IPS-NIHi7 (cell line): Measurements from ENCODE around the gene ABCC12.

ENCODE experiments used
- DNase-seq: peaks from one replicate; pipeline ENCODE4 v3.0.0; 2012; ENCODE audit warnings: mixed read lengths; ENCODE audit errors: extremely low spot score

The ABCC12 gene

GRCh38 chr16:48132696-48133095 lies 23.1 kb downstream of the ABCC12 start:
- no peak for DNase-seq

GRCh38 chr16:48131201-48131935 lies 24.4 kb downstream of the ABCC12 start:
- no peak for DNase-seq

- no peak for DNase-seq
These were observed 25.9 kb downstream of the ABCC12 start for GRCh38 chr16:48129926-48130325.

- DNase-seq = no peak
These were observed 27.0 kb downstream of the ABCC12 start for GRCh38 chr16:48128769-48129168.

GRCh38 chr16:48126801-48127644 lies 28.8 kb downstream of the ABCC12 start:
- DNase-seq = no peak

- DNase-seq = no peak
These were observed 29.9 kb downstream of the ABCC12 start for GRCh38 chr16:48125888-48126287.

DNA sequence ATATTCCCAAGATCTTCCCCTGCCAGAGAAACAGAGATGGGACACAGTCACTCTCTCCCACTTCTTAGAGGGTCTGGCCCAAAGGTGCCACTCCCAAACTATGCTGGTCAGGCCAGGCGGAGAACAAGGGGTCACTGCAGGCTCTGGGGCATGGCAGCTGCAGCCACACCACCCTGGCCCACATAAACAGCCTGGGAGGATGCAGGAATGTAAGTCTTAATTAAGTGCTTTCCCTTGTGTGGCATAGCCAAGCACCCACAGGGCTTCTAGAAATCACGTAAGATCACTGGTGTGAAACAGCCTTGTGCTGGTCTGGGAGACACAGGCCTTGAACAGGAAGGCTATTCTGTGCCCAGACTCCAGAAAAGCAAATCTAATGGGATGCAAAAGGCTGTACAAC lies 31.5 kb downstream of the ABCC12 start:
- DNase-seq = no peak

DNA sequence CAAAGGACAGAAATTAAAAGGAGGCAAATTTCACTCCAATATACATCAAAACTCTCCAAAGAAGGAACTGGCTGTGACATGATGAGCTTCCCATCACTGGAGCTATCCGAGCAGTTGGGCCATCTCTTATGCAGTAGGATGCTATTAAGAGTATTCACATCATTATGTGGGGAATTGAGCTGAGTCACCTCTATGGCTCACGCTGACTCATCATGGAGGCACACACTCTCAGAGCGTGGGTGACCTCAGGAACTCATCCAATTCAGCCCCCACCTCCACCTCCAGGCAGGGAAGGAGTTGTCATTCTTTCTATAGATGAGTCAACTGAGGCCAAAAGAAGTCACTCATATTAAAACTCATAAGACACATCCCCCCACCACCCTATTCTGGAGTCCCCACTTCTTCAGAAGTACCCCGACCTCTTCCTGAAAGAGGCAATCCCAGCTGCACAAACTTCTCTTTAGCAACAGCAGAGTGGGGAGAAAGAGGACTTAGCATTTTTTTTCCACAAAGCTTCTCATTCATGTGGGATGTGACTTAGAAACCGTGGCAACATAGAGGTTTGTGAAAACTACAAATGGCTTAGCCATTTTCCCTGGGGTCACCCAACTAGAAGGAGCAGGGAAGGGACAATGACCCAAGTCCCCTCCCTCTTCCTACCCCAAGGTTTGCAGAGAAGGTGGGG lies 32.5 kb downstream of the ABCC12 start:
- peak; percentile 35 for DNase-seq

DNA sequence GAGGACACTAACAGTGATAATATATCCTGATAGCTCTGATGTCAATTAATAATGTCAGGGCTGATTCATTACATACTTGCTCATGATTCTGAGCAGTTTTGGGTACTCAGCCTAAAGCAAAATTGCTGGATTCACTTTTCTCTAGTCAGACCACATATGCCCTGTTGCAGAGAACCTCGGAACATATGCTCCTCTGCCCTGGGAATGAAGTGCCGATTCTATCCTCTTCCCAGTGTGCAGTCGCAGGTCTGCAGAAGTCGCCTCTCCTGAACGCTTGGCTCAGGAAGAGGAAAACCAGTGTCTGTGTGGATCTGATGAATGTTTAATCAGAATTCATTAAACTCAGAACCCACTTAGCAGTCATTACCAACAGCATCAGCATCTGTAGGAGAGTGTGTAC lies 34.5 kb downstream of the ABCC12 start:
- DNase-seq = no peak

- DNase-seq = no peak
These were observed 37.0 kb downstream of the ABCC12 start for GRCh38 chr16:48118841-48119240.

DNA sequence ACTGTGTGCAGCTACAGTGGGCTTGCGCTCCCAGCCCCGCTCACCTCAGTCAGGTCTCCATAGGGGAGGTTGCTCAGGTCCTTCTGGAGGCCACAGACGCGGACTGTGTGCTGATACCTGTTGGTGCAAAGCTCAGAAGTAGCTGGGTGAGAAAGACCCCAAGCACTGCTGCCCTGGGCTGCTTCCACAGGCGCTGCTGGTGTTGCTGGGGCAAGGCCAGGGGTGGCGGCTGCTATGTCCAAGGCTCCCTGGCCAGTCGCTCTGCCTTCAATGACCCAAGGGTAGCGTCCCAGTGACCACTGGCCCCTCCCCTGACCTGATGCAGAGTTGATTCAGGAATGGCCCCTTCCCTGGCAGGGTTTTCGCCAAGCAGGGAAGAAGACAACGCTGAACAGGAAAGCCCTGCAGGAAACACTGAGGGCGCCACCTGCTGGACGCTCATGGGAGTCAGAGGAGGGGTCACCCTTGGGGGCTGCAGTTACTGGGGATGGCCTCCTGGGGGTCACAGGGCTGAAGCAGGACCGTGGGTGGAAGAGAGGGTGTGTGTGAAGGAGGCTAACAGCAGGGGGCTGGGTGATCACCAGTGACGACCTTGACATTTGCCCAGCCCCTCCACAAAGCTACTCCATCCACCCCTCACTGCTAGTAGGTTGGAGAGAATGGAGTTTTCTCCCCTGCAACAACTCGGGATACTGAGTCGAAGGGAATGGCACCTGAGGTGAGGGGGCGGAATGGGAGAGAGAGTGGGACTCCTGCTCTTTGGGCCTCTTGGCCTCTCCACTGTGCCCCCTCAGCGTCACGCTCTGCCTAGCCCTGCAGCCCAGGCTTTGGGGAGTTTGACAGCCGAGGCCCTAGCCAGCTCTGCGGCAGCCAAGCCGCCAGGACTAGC lies 38.3 kb downstream of the ABCC12 start:
- DNase-seq = peak; percentile 95

- no peak for DNase-seq
These were observed 40.5 kb downstream of the ABCC12 start for GRCh38 chr16:48115299-48115698.

DNA sequence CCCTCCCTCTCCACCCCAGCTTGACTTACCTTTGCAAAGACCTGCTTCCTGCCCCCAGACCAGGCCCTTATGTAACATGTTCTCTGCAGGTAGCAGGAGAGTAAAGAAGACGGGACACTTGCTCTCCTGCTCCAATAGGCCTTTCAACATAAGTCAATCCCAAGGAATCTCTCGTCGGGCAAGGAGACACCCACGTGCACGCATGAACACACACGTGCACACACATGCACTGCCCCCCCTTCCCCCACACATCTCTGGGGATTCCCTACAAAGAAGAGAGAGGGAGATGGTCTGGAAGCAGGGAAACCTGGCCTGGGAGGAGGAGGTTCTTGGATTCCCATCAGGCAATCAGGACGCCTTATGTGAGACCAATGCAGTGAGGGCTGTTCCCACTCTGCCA lies 41.4 kb downstream of the ABCC12 start:
- DNase-seq = no peak

DNA sequence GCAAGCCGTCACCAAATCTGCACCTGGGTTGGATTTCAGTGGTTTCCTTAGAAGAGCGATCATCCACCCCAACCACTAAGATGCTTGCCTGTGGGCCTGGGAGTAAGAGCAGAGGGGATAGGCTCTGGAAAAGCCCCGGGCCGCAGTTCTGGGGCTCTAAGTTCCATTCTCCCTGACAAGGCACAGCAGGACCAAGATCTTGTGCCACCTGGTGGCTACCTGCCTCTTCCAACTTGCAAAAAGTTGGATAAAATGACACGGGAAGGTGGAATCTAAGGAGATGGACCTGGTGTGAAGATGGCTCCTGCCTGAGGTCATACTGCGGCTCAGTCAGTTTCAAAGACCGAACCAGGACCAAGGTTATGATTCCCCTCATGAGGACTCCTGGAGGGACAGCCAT lies 42.3 kb downstream of the ABCC12 start:
- peak; percentile 50 for DNase-seq

GRCh38 chr16:48113001-48113400 lies 42.8 kb downstream of the ABCC12 start:
- no peak for DNase-seq

- no peak for DNase-seq
These were observed 43.2 kb downstream of the ABCC12 start for GRCh38 chr16:48112600-48112999.

DNA sequence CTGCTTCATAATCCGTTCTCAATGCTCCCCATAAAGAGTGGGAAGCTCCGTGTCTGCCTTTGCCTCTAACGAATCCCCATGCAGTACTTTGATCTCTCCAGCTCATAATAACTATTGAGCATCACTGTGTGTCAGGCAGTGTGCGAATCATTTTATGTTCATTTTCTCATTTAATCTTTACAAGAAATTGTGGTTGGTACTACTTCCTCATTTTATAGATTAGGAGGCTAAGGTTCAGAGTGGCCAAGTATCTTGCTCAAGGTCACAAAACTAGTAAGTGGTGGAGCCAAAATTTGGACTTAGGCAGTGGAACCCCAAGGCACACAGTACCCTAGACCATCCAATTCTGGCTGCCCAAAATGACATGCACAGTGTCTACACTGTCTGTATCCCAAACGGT lies 44.8 kb downstream of the ABCC12 start:
- no peak for DNase-seq

DNA sequence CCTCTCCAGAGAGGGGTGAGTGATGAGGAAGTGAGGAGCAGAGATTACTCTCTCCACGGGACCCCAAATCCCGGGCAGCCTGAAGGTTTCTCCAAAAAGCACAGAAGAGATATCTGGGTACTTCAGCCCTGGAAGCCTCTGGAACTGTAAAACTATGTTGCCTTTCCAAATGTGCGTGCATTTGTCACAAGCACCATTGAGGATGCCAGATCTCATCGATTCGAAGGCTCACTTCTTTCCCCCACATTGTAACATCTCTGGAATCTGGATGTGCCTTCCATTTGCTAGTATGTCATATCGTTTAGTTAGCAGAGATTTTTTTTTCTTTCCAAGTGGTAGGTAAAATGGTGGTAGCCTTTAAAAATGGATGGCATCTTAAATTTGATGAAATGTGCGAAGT lies 45.8 kb downstream of the ABCC12 start:
- no peak for DNase-seq

GRCh38 chr16:48109475-48109874 lies 46.3 kb downstream of the ABCC12 start:
- no peak for DNase-seq

- DNase-seq = no peak
These were observed 49.3 kb downstream of the ABCC12 start for GRCh38 chr16:48106446-48106845.
